ENCODE results near the gene PLOD2.

- TF ChIP-seq EZH2phosphoT487 (IDR thresholded peaks at IDR 0.05; ENCODE audit: borderline replicate concordance, low read depth, low read length) (no peak), CTCF (conservative IDR thresholded peaks at IDR 0.05; ENCODE audit: low read length) (no peak)
These were observed 39.7 kb upstream of the PLOD2 start for GRCh38 chr3:146200461-146201220.

Data from OCI-LY7 (cell line).